AG09309 (cell line): ENCODE measurements around the gene MYMK.

Source experiments
- DNase-seq: peaks from one replicate; pipeline ENCODE4 v3.0.0-alpha.2; 2010; ENCODE audit warnings: low read depth
- H3K4me3 ChIP-seq: 2 replicates; pipeline ENCODE4 v1.5.1; 2011; ENCODE audit warnings: mild to moderate bottlenecking, low read depth, low read length, moderate library complexity; ENCODE audit not compliant: control insufficient read depth
- TF ChIP-seq, protein P1 (sequence below): IDR thresholded peaks from 2 replicates; pipeline ENCODE4 v1.5.1; 2011; ENCODE audit warnings: mild to moderate bottlenecking, low read depth, low read length, inconsistent platforms; ENCODE audit not compliant: insufficient read depth, control insufficient read depth; ENCODE audit errors: missing control alignments

MYMK gene, protein sequence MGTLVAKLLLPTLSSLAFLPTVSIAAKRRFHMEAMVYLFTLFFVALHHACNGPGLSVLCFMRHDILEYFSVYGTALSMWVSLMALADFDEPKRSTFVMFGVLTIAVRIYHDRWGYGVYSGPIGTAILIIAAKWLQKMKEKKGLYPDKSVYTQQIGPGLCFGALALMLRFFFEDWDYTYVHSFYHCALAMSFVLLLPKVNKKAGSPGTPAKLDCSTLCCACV

GRCh38 chr9:133524679-133525228 lies at the start of gene MYMK:
TSS of gene MYMK (minus strand) at chr9:133524959. CDS start at chr9:133524844, 115 bp downstream.
- TF ChIP-seq, protein P1, sequence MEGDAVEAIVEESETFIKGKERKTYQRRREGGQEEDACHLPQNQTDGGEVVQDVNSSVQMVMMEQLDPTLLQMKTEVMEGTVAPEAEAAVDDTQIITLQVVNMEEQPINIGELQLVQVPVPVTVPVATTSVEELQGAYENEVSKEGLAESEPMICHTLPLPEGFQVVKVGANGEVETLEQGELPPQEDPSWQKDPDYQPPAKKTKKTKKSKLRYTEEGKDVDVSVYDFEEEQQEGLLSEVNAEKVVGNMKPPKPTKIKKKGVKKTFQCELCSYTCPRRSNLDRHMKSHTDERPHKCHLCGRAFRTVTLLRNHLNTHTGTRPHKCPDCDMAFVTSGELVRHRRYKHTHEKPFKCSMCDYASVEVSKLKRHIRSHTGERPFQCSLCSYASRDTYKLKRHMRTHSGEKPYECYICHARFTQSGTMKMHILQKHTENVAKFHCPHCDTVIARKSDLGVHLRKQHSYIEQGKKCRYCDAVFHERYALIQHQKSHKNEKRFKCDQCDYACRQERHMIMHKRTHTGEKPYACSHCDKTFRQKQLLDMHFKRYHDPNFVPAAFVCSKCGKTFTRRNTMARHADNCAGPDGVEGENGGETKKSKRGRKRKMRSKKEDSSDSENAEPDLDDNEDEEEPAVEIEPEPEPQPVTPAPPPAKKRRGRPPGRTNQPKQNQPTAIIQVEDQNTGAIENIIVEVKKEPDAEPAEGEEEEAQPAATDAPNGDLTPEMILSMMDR = no peak

GRCh38 chr9:133573791-133574515 lies 49.2 kb upstream of the MYMK start:
- DNase-seq = no peak
- TF ChIP-seq, protein P1 = no peak
- H3K4me3 ChIP-seq = no peak overlapping the region

More at GRCh38 chr9:133524679-133525228, at the start of gene MYMK:
- no peak within 1 kb of the TSS for H3K4me3 ChIP-seq
- no peak for DNase-seq

- no peak overlapping the region for H3K4me3 ChIP-seq
- no peak for DNase-seq
- TF ChIP-seq, protein P1 = no peak
Measured at GRCh38 chr9:133572821-133573361, 48.1 kb upstream of the MYMK start.

GRCh38 chr9:133571896-133572595 lies 47.3 kb upstream of the MYMK start:
- DNase-seq = no peak
- no peak overlapping the region for H3K4me3 ChIP-seq
- TF ChIP-seq, protein P1 = no peak

- H3K4me3 ChIP-seq = no peak overlapping the region
- DNase-seq = no peak
- TF ChIP-seq, protein P1 = no peak
Measured at GRCh38 chr9:133571391-133571890, 46.7 kb upstream of the MYMK start.

DNA sequence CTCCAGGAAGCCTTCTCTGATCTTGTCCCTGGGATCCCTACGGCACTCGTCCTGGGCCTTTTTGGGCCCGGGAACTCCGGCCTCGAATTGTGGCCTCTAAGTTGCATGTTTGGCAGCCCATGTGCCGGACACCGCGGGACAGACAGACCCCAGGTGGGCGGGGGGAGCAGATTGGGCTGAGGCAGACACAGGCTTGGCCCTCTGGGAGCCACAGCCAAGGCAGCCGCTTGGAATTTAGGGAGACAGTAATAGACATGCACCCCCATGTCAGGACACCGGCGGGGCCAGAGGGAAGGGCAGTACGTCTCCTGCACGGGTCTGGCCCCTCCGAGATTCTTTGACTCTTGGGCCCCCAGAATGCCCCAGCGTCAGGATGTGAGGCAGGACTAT lies 45.9 kb upstream of the MYMK start:
- no peak overlapping the region for H3K4me3 ChIP-seq
- TF ChIP-seq, protein P1 = no peak
- no peak for DNase-seq
